Duodenal mucosa (tissue), 2 donors: ENCODE measurements around the gene TIGD6.
"Not testable (repeated sequence)": the region's sequence is repeated elsewhere in the genome, so short reads cannot be mapped to it uniquely, and the experiment has no call there.

Source experiments
- H3K27ac ChIP-seq: one replicate; pipeline ENCODE4 v1.7.0; 2013; ENCODE audit warnings: low read depth, low read length
- H3K27me3 ChIP-seq, 2 donors: one replicate each; pipeline ENCODE4 v1.7.0; 2013; ENCODE audit warnings: low read length in 2 of 2, control low read depth in 1 of 2; ENCODE audit not compliant: insufficient read depth in 2 of 2, control insufficient read depth in 1 of 2
- H3K36me3 ChIP-seq, 2 donors: one replicate each; pipeline ENCODE4 v1.7.0; 2013; ENCODE audit warnings: low read length in 2 of 2, control low read depth in 1 of 2; ENCODE audit not compliant: insufficient read depth in 2 of 2, control insufficient read depth in 1 of 2
- H3K4me1 ChIP-seq, 2 donors: one replicate each; pipeline ENCODE4 v1.7.0; 2013; ENCODE audit warnings: low read length in 2 of 2, control low read depth in 1 of 2; ENCODE audit not compliant: insufficient read depth in 2 of 2, control insufficient read depth in 1 of 2
- H3K4me3 ChIP-seq, 2 donors: one replicate each; pipeline ENCODE4 v1.7.0; 2013; ENCODE audit warnings: low read length in 2 of 2, low read depth in 1 of 2
- H3K9ac ChIP-seq, 2 donors: one replicate each; pipeline ENCODE4 v1.7.0; 2013; ENCODE audit warnings: low read length in 2 of 2, low read depth in 1 of 2
- H3K9me3 ChIP-seq, 2 donors: one replicate each; pipeline ENCODE4 v1.7.0; 2013; ENCODE audit warnings: low read length in 2 of 2, control low read depth in 1 of 2; ENCODE audit not compliant: control insufficient read depth in 1 of 2

TIGD6 gene

DNA sequence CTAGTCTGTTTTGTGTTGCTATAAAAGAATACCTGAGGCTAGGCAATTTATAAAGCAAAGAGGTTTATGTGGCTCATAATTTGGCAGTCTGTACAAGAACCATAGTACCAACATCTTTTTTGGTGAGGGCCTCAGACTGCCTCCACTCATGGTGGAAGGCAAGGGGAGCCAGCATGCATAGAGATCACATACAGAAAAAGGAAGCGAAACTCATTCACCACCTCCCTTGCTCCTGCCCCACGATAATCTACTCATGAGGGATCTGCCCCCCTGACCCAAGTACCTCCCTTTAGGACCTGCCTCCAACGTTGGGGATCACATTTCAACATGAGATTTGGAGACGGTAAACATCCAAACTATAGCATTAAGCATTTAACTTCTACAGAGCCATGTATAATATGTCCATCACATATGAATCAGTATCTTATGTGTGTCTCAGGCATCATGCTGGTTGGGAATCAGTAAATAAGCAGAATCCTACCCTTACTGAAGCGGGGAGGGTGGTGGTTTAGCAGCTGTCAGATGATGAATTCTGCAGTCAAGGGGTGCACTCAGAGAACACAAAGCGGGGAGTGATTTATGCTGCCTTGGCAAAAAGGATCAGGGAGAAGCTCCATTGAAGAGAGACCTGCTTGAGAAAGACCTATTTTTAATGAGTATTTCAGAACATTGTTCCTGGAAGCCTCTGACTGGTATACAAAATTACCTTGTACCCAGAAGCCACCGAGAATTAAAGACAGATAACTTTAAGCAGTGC, 34.9 kb upstream of the TIGD6 start:
- Histone ChIP-seq H3K4me3 (no peak overlapping the region), H3K27me3 (no peaks in the 10 kb centered on the region), H3K36me3 (peaks cover 62 to 85% of the 10 kb centered on the region in 2 donors), H3K9me3 (no peaks in the 10 kb centered on the region), H3K27ac (no peak overlapping the region), H3K9ac (no peak overlapping the region), H3K4me1 (no peaks in the 10 kb centered on the region)

DNA sequence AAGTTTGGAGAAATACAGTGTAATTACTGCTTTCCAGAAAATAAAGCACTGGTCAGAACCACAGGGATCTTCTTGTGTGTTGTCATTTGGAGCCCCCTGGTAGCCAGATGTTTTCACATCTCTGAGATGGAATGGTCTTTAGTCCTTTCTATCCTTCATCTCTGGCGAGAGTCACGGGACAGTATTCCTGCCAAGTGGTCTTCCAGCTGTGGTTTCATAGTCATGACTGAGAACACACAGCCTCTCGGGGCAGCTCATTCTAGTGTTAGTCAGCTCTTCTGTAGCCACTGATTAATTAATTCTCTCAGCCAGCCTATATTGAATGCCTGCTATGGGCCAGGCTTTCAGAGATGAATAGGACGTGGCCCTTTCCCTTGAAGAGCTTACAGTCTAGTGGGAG, 34.2 kb upstream of the TIGD6 start:
- H3K36me3 ChIP-seq, result peaks cover 63 to 90% of the 10 kb centered on the region in 2 donors
- no peaks in the 10 kb centered on the region for H3K4me1 ChIP-seq
- no peaks in the 10 kb centered on the region for H3K9me3 ChIP-seq
- no peaks in the 10 kb centered on the region for H3K27me3 ChIP-seq
- no peak overlapping the region for H3K27ac ChIP-seq
- H3K4me3 ChIP-seq, result no peak overlapping the region
- H3K9ac ChIP-seq, result no peak overlapping the region

DNA sequence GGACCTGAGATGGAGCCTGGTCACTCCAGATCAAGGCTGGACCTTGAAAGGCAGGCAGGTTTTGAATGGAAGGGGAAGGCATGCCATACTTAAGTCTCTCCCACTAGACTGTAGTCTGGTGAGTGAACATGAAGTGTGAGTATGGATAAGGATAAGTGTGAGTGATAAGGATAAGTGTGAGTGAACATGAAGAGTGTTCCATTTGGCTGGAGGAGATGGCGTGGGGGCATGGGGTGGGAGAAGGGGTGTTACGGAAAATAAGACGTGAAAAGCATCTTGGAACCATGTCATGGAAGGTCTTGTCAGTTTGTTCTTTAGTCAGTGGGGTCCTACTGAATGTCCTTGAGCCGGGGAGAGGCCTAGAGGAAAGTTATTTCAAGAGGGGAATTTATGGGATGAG, 32.9 kb upstream of the TIGD6 start:
- Histone ChIP-seq H3K27ac (no peak overlapping the region), H3K9ac (no peak overlapping the region), H3K4me3 (no peak overlapping the region), H3K9me3 (no peaks in the 10 kb centered on the region), H3K36me3 (peaks cover 59 to 92% of the 10 kb centered on the region in 2 donors), H3K27me3 (no peaks in the 10 kb centered on the region), H3K4me1 (no peaks in the 10 kb centered on the region)

DNA sequence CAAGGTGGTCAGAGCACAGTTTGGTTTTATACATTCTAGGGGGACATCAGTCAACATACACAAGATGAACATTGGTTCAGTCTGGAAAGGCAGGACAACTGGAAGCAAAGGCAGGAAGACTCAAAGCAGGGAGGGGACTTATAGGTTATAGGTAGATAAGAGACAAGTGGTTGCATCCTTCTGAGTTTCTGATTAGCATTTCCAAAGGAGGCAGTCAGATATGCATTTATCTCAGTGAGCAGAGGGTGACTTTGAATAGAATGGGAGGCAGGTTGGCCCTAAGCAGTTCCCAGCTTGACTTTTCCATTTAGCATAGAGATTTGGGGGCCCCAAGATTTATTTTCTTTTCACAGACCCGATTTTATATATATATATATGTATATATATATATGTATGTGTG, 27.6 kb upstream of the TIGD6 start:
- not testable (repeated sequence) for H3K9ac ChIP-seq, H3K4me1 ChIP-seq, H3K27me3 ChIP-seq, H3K9me3 ChIP-seq, H3K4me3 ChIP-seq, H3K27ac ChIP-seq
- H3K36me3 ChIP-seq, result peaks cover 49 to 87% of the 10 kb centered on the region in 2 donors

DNA sequence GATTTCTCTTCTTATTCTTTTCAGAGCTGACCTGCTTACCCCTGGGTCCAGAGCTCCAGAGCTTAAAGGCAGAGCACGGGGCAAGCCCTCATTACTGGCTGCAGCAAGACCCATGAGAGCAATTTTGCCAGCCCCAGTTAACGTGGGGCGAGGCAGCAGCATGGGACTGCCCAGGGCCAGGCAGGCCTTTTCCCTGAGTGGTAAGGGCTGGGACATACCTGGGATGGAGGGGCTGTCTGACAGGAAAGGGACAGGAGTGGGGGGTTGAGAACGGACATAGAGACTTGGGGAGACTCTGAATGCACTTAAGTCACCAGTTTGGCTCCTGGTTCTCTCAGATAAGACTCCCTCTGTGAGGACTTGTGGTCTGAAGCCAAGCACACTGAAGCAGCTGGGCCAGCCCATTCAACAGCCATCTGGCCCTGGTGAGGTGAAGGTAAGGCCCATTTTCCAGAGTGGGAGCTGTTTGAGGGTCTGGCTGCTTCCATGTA, 26.3 kb upstream of the TIGD6 start:
- peaks cover 0 to 3% of the 10 kb centered on the region in 2 donors for H3K4me1 ChIP-seq
- H3K9me3 ChIP-seq, result no peaks in the 10 kb centered on the region
- H3K27ac ChIP-seq, result no peak overlapping the region
- H3K4me3 ChIP-seq, result no peak overlapping the region
- no peak overlapping the region for H3K9ac ChIP-seq
- peaks cover 36 to 84% of the 10 kb centered on the region in 2 donors for H3K36me3 ChIP-seq
- no peaks in the 10 kb centered on the region for H3K27me3 ChIP-seq

DNA sequence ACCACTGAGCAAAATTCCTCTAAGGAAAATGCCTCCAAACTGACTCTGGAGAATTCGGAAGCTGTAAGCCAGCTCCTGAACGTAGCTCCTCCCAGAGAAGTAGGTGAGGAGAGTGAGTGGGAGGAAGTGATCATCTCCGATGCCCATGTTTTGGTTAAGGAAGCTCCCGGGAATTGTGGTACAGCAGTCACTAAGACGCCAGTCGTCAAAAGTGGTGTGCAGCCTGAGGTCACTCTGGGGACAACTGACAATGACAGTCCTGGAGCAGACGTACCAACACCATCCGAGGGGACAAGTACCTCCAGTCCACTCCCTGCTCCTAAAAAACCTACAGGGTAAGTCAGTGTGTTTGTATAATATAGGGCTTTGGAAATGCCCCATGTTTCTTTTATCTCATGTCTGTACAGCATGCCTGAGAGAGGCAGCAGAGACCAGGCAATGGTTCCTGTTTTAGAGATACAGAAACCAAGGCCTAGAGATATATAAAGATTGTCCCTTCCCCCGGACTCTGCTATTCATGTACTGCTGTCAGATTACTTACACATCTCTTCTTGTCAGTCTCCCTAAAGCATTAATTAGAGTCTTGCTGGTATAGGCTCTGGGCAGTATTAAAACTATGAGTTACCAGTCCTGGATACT, 24.0 kb upstream of the TIGD6 start:
- Histone ChIP-seq H3K27ac (no peak overlapping the region), H3K36me3 (peaks cover 38 to 84% of the 10 kb centered on the region in 2 donors), H3K9me3 (no peaks in the 10 kb centered on the region), H3K27me3 (no peaks in the 10 kb centered on the region), H3K4me3 (no peak overlapping the region), H3K9ac (no peak overlapping the region), H3K4me1 (peaks cover 0 to 3% of the 10 kb centered on the region in 2 donors)

DNA sequence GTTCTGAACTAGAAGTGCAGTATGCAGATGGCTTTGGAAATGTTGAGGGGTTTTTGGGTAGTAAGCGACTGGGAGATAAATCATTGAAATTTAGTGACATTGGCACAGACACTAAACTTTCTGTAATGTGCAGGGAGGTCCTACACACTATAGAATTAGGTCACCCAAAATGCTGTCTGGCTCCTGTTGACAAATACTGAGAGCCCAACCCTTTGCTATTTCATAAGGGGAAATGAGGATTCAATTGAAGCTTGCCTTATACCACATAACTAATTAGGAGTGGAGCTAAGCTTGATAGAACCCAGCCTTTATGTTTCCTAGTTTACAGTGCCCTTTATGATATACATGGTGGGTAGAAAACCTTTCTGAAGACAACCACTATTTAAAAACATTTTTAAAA, 22.7 kb upstream of the TIGD6 start:
- Histone ChIP-seq H3K4me3 (no peak overlapping the region), H3K27ac (no peak overlapping the region)

DNA sequence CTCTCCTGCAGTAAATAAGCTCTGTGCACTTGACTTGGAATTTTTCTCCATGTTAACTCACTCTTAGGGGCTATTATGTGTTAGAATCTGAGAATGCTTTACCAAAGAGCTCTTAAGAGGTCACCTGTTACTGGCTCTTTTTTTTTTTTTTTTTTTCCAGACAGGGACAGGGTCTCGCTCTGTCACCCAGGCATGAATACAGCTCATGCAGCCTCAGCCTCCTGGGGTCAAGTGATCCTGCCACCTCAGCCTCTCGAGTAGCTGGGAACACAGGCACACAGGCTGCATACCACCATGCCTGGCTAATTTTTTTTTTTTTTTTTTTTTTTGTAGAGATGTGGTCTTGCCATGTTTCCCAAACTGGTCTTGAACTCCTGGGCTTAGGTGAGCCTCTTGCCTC, 22.2 kb upstream of the TIGD6 start:
- H3K9ac ChIP-seq, result no peak overlapping the region
- no peak overlapping the region for H3K4me3 ChIP-seq
- H3K4me1 ChIP-seq, result peaks cover 0 to 3% of the 10 kb centered on the region in 2 donors
- peaks cover 52 to 89% of the 10 kb centered on the region in 2 donors for H3K36me3 ChIP-seq
- no peaks in the 10 kb centered on the region for H3K27me3 ChIP-seq
- H3K9me3 ChIP-seq, result no peaks in the 10 kb centered on the region
- H3K27ac ChIP-seq, result no peak overlapping the region

More for the DNA sequence above, 22.7 kb upstream of the TIGD6 start:
- peaks cover 49 to 90% of the 10 kb centered on the region in 2 donors for H3K36me3 ChIP-seq
- no peaks in the 10 kb centered on the region for H3K27me3 ChIP-seq
- peaks cover 0 to 3% of the 10 kb centered on the region in 2 donors for H3K4me1 ChIP-seq
- H3K9me3 ChIP-seq, result no peaks in the 10 kb centered on the region
- H3K9ac ChIP-seq, result no peak overlapping the region

DNA sequence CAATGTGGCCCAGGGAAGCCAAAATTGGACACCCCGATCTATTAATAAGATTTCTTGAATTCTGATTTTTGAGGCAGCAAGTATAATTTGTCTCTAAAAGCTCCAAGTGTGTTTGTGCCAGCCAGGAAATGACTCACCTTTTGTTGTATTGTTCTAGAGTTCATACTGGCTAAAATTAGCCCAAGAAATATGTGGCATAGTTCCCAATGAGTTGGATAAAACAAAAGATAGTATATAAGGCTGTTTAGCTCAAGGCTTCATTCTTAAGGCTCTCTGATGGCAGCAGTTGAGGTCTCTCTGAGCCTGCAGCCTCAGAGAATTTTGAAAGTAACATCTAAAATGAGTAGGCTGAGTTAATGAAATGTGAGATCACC, 21.7 kb upstream of the TIGD6 start:
- peaks cover 0 to 6% of the 10 kb centered on the region in 2 donors for H3K4me1 ChIP-seq
- no peaks in the 10 kb centered on the region for H3K27me3 ChIP-seq
- peaks cover 52 to 88% of the 10 kb centered on the region in 2 donors for H3K36me3 ChIP-seq
- no peak overlapping the region for H3K4me3 ChIP-seq
- H3K9me3 ChIP-seq, result no peaks in the 10 kb centered on the region
- no peak overlapping the region for H3K27ac ChIP-seq
- H3K9ac ChIP-seq, result no peak overlapping the region

DNA sequence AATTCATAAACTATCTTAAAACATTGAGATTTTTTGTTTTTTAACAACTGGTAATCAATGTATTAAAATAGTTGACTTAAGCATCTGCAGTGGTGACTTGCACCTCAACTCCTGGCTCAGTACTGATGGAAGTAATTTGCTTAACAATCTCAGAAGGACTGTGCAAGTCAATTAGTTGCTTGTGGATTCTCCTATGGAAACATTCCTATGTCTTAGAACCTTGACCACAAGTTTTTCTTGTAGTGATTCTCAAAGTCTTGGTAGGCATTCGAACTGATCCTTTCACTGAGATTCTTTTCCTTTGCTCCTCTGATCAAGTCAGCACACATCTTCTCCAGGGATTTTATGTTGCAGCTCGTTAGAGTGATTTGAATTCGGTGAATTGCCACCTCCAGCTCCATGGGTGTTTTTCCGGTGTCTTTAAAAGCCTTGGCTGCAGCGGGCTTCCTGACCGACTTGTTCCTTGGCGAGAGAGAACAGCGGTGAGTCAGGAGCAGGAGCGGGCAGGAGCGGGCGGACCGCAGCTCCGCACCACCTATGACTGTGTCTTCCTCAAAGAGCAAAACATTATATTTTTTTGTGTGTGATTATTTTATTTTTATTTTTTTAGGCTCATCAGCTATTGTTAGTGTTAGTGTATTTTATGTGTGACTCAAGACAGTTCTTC, 21.2 kb upstream of the TIGD6 start:
- Histone ChIP-seq H3K27me3 (no peaks in the 10 kb centered on the region), H3K9ac (no peak overlapping the region), H3K4me1 (peaks cover 0 to 6% of the 10 kb centered on the region in 2 donors), H3K36me3 (peaks cover 48 to 83% of the 10 kb centered on the region in 2 donors), H3K9me3 (no peaks in the 10 kb centered on the region), H3K27ac (no peak overlapping the region), H3K4me3 (no peak overlapping the region)
